Keratinocyte (primary cell): Measurements from ENCODE around the gene C1QTNF5.

Experiments
- EZH2 ChIP-seq: IDR thresholded peaks from one replicate; pipeline ENCODE4 v1.6.1; 2012; ENCODE audit warnings: inconsistent platforms, mild to moderate bottlenecking, low read length, moderate library complexity
- TF ChIP-seq, protein P1 (sequence below), 3 experiments: IDR thresholded peaks in 1 of 3; conservative IDR thresholded peaks in 1 of 3; optimal IDR thresholded peaks in 1 of 3; 2 replicates in 2 of 3; 3 replicates in 1 of 3; pipeline versions ENCODE3 to v1.5.1; 2011; ENCODE audit warnings: low read length in 3 of 3, mild to moderate bottlenecking in 3 of 3, moderate library complexity in 2 of 3, control low read depth in 1 of 3, inconsistent platforms in 1 of 3; ENCODE audit not compliant: insufficient read depth in 2 of 3; ENCODE audit errors: extremely low read depth in 1 of 3

DNA sequence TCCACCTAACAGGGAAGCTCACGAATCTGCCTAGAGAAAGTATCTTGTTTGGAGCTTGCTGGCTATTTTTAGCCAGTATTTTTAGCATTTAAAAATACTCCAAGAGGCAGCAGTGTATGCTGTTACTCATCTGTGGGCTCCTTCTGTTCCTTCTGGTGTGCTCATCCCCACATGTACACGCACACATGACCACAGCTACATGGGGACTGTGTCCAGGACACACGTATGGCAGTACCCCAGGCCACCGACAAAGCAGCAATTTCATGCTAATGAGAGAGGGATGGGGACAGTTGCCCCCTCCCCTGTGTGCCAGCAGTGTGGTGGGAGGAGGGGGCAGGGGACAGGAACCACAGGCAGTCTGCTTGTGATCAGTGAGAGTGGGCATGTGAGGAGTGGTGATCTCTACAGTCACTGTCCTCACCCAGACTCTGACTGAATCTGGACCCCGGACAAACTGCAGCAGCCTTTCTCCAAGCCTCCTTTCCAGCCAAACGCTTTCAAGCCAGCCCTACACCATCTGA lies 24.4 kb upstream of the C1QTNF5 start:
- TF ChIP-seq, protein P1, sequence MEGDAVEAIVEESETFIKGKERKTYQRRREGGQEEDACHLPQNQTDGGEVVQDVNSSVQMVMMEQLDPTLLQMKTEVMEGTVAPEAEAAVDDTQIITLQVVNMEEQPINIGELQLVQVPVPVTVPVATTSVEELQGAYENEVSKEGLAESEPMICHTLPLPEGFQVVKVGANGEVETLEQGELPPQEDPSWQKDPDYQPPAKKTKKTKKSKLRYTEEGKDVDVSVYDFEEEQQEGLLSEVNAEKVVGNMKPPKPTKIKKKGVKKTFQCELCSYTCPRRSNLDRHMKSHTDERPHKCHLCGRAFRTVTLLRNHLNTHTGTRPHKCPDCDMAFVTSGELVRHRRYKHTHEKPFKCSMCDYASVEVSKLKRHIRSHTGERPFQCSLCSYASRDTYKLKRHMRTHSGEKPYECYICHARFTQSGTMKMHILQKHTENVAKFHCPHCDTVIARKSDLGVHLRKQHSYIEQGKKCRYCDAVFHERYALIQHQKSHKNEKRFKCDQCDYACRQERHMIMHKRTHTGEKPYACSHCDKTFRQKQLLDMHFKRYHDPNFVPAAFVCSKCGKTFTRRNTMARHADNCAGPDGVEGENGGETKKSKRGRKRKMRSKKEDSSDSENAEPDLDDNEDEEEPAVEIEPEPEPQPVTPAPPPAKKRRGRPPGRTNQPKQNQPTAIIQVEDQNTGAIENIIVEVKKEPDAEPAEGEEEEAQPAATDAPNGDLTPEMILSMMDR (optimal IDR thresholded peaks at IDR 0.05 in 1 of 3, IDR thresholded peaks at IDR 0.05 in 1 of 3, conservative IDR thresholded peaks at IDR 0.05 in 1 of 3; ENCODE audit: extremely low read depth in 1 of 3, insufficient read depth in 2 of 3, low read length in 3 of 3): no peak
- no peak for TF ChIP-seq EZH2
